Anterior cingulate cortex (tissue), 58 donors: Measurements from ENCODE around the gene SSC5D.
"Not testable (repeated sequence)": the region's sequence is repeated elsewhere in the genome, so short reads cannot be mapped to it uniquely, and the experiment has no call there.

Source experiments
- DNase-seq, 58 donors: peaks; one replicate each; lab custom pipeline; 2025; lab: John Stamatoyannopoulos, UW

Gene SSC5D

DNA sequence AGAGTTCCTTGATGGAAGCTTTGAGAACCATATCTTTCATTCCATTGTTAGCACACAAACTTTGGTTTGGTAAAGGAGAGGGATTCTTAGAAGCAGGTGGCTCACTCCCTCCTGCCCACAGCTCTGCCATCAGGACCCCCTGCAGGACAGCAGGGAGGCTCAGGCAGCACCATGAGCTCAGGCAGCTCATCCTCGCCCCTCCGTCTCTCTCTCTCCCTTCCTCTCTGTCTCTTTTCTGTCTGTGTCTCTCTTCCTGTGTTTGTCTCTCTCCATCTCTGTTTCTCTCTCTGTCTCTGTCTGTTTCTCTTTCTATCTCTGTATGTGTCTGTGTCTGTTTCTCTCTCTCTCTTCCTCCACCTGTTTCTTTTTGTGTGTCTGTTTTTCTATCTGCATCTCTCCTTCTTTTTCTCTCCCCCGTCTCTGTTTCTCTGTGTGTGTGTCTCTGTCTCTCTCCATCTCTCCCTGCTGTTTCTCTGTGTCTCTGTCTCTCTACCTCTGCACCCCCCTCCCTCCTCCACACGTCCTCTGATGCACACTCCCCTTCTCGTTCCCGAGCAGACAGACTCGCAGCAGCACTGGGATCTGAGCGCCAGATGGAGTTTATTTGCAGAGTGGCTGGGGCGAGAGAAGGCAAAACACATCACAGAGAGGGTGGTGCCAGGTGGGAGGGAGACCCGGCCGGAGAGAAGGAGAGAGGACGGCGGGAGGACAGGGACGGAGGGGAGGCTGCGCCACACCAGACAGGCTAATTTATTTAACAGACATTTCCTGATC, 40.0 kb downstream of the SSC5D start:
- peak in 5 of 58 donors; percentile 0 to 22 (median 8) for DNase-seq

DNA sequence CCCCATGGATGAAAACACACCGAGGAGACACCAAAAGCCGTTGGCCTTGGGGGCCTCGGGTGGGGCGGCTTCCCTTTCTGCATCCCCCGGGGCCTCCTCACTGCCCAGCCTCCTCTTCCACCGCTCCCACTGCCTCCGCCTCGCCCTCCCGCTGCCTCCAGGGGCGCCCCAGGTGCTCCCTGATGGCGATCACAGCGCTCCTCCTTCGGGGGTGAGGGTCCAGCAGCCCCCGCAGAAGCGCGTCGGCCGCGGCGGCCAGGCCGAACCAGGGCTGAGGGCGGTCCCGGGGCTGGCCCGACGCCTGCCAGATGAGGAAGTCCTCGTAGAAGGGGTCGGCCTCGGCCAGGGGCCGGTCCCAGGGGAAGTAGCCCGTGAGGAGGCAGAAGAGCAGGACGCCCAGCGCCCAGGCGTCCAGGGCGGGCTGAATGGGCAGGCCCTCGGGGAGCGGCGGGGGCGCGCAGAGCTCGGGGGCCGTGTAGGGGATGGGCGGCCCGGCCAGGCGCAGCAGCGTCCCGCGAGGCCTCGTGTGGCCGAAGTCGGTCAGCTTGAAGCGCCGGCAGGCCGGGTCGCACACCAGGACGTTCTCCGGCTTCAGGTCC, 41.5 kb downstream of the SSC5D start:
- DNase-seq: no peak

DNA sequence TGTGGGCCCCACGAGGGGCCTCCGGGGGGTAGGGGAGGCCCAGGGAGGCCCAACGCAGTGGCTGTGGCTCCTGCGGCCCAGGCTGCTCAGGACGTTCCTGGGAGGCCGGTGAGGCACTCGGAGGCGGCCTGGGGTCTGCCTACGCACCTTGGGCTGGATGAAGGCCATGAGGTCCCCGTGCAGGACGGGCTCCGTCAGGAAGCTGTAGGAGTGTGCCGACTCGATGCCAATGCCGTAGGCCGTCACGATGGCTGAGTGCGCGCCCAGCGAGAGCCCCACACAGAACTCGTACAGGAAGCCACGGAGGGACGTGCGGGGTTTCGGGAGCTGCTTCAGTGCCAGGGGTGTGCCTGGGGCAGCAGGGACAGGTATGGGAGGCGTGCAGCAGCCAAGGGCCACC, 42.8 kb downstream of the SSC5D start:
- DNase-seq: no peak

DNA sequence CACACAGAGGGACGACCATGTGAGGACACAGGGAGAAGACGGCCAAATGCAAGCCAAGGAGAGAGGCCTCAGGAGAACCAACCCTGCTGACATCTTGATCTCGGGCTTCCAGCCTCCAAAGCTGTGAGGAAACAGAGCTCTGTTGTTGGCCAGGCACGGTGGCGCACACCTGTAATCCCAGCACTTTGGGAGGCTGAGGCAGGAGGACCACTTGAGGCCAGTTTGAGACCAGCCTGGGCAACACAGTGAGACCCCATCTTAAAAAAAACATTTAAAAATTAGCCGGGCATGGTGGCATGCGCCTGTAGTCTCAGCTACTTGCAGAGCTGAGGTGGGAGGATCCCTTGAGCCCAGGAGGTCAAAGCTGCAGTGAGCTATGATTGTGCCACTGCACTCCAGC, 46.0 kb downstream of the SSC5D start:
- not testable (repeated sequence) for DNase-seq

DNA sequence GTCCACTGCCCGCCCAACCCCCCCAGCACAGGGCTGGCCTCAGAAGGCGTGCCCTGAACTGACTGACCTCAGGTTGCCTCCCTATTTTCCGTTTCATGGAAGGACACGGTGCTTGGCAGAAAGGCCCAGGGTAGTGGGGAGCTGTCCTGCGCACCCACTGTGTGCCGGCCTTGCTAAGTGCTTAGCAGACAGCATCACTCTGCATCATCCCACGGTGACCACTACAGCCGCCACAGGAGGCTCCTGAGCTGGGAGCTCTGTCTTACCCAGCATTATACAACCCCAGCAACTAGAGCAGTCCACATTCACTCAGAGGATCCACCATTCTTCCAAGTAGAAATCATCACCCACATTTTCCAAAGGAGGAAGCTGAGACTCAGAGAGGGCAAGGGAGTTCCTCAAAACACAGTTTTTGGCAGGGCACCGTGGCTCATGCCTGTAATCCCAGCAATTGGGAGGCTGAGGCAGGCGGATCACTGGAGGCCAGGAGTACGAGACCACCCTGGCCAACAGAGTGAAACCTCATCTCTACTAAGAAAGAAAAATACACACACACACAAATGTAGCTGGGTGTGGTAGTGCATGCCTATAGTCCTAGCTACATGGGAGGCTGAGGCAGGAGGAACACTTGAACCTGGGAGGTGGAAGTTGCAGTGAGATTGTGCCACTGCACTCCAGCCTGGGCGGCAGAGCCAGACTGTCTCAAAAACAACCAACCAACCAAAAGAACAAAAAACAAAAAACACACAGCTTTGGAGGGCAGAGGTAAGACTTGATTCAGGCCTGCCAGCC, 47.1 kb downstream of the SSC5D start:
- DNase-seq: no peak

DNA sequence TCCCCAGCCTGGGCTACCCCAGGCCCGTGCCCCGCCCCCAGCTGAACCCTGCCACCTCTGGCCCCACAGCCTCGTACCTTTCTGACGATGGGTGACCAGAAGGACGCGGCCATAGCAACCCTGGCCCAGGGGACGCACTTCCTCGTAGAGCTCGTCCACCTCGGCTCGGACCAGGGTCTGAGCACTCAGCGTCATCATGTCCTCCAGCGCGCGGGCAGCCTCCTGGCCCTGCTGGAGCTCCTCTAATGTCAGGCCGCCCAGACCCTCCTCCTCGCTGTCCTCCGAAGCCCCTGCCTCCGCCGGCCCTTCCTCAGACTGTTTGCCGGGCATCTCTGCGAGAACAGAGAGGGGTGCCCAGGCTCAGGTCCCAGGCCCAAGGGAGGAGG, 47.7 kb downstream of the SSC5D start:
- DNase-seq: no peak

DNA sequence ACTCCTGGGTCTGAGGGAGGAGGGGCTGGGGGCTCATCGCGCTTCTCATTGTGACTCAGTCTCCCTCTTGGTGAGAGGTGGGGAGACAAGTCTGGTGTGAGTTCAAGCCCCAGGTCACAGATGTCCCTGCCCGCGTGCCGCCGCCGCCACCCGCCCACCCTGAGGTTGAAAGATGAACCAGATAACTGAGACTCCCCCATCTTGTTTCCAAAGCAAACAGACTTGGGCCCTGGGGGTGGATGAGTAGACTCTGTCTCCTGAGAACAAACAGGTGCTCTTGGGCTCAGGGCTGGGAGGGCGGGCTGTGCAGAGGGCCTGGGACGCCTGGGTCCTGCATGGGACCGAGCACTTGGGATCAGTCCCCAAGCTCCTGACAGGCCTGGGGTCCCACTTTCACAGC, 48.1 kb downstream of the SSC5D start:
- no peak for DNase-seq

DNA sequence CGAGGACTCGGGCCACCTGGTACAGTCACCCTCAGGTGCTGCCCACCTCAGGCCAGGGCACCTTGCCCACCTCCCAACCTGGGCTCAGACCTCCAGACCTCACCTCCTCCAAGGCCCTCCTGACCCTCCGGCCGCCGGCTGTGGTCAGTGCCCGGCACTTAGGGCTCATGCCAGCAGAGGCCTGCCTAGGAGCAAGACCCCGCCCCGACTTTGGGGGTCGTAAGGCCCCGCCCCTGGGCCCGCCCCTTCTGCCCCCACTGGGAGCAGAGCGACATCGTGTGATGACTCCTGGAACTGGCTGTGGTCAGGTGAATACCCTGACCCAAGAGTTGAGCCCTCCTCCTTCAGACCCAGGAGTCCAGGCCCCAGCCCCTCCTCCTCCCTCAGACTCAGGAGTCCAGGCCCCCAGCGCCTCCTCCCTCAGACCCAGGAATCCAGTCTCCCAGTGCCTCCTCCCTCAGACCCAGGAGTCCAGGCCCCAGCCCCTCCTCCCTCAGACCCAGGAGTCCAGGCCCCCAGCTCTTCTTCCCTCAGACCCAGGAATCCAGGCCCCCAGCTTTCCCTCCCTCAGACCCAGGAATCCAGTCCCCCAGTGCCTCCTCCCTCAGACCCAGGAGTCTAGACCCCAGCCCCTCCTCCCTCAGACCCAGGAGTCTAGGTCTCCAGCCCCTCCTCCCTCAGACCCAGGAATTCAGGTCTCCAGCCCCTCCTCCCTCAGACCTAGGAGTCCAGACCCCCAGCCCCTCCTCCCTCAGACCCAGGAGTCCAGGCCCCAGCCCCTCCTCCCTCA, 48.9 kb downstream of the SSC5D start, which contains the start of gene SBK2:
Gene SBK2 (minus strand): TSS at position 183 of the 790 bp plus-strand sequence. CDS start 839 bp downstream, outside the sequence.
- DNase-seq: no peak

DNA sequence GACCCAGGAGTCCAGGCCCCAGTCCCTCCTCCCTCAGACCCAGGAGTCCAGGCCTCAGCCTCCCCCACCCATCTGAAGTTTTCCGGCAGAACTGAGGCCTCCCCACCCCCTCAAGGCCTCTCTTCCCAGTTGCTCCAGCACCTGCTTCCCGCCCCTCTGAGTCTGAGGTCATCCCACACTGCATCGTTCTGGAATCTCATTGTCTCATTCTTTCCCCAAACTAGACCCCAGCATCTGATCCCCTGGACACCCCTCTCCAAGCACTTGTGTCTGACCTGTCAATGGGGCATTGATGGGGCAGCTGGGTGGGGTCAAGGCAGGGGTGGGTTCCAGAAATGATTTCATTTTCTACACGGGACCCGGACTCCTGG, 49.5 kb downstream of the SSC5D start:
- no peak for DNase-seq

DNA sequence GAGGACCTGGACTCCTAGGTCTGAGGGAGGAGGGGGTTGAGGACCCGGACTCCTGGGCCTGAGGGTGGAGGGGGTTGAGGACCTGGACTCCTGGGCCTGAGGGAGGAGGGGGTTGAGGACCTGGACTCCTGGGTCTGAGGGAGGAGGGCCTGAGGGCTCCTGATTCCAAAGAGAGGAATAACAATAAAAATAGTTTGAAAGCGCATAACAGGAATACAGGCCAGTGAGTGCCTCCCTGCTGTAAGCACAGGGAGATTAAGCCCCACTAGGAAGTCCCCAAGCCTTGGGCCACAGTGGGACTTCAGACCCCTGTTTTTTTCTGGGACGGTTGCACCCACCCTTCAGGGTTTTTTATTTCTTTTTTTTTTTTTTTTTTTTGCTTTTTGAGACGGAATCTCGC, 49.9 kb downstream of the SSC5D start:
- DNase-seq: no peak

DNA sequence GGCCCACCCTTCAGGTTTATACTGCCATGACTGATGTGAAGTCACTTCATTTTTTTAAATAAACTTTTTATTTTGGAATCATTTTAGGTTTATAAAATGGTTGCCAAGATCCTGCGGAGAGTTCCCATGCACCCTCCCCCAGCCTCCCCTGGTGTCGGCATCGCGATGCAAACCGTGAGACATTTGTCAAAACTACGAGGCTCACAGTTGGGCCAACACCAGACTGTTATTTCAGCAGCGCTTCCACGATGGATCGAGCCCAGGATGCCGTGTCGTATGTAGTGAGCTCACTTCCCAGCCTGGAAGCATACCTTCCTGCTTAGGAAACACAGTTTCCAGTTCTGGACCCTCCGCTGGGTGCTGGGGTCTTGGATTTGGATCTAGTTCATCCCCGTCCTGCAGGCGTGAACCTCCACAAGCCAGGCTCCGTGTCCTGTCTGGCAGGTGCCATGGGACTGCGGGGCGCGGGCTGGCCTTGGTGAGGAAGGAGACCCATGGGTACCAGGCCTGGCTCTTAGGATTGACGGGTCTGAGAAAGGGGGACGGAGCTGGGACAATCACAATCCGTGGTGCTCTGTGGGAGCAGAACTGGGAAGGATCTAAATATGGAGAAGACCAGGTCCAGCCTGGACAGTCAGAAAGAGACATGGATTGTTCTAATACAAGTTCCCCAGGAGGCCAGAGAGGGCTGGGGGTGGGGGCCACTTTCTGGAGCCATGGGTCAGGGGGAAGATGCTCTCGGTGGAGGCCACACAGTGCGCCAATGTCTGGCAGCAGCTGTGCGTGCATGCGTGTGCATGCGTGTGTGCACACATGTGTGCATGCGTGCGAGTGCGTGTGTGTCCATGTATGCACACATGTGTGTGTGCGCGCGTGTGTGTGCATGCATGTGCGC, 51.1 kb downstream of the SSC5D start:
- DNase-seq: no peak

DNA sequence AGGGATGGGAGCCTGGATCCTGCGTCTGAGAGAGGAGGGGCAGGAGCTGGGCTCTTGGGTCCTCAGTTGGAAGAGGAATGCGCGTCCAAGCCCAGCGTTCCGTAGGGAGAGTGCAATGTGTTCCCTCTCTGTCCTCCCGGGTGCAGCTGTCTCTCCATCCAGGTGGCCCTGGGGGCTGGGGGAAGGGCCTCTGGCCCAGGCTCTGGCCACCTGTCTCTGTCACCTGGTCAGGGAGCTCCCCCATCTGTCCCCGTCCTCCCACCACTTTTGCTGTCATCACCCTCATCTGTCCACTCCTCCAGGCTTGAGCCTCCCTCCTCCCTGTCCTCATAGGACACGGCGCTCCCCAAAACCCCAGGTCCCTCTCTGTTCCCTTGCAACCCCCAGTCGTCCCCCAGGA, 52.4 kb downstream of the SSC5D start:
- DNase-seq: no peak

DNA sequence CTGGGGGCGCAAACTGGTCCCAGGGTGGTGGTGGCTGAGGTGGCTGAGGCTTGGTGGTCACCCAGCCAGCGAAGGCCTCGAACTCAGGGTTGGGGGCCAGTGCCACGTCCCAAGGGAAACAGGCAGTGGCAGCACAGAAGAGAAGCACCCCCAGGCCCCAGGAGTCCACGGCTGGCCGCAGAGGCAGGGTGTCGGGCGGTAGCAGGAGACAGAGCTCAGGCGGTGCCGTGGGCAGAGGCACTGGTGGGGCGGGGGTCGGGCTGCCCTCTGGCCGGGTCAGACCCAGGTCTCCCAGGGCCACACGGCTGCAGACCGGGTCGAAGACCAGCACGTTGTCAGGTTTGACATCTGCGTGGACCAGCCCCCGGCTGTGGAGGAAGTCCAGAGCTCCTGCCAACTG, 52.9 kb downstream of the SSC5D start:
- no peak for DNase-seq

DNA sequence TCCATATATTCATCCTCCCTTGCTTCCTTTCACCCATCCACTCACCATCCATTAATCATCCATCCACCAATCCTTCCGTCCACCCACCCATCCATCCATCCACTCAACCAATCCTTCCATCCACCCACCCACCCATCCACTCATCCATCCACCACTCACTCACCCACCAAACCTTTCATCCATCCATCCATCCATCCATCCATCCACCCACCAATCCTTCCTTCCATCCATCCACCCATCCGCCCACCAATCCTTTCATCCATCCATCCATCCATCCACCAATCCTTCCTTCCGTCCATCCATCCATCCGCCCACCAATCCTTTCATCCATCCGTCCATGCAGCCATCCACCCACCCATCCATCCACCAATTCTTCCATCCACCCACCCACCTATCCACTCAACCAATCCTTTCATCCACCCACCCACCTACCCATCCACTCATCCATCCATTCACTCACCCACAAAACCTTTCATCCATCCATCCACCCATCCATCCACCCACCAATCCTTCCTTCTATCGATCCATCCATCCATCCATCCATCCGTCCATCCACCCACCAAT, 54.1 kb downstream of the SSC5D start:
- no peak for DNase-seq

DNA sequence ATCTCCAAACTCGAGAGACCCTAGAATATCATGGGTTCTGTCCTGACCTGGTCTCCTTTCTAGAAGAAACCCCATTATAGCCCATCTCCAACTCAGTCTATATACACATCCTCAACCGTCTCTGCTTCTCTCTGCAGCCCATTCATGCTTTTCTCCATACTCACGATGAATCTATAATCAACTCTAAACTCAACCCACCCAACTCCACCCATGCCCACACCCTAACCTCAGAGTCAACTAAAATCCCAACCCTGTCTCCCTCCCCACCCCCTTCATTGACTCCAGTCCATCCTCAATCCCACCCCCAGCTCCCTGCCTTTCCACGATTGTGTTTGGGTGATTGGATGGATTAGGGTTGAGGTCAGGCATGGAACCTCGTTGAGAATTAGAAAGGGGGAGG, 55.3 kb downstream of the SSC5D start:
- DNase-seq: no peak

DNA sequence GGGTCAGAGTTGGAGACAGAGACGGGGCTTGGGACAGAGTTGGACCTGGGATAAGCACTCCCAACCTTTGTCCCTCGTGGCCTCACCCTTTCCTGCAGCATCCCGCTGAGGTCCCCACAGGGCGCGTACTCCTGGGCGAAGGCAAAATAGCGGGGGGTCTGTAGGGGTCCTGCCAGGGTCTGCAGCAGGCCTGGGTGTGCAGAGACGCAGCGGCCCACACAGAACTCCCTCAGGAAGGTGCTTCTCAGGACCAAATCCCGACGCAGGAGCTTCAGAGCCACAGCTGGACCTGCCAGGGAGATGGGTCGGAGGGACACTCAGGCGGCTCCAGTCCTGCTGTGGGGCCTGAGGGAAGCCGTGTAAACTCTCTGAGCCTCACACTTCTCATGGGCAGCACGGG, 55.8 kb downstream of the SSC5D start:
- DNase-seq: no peak

DNA sequence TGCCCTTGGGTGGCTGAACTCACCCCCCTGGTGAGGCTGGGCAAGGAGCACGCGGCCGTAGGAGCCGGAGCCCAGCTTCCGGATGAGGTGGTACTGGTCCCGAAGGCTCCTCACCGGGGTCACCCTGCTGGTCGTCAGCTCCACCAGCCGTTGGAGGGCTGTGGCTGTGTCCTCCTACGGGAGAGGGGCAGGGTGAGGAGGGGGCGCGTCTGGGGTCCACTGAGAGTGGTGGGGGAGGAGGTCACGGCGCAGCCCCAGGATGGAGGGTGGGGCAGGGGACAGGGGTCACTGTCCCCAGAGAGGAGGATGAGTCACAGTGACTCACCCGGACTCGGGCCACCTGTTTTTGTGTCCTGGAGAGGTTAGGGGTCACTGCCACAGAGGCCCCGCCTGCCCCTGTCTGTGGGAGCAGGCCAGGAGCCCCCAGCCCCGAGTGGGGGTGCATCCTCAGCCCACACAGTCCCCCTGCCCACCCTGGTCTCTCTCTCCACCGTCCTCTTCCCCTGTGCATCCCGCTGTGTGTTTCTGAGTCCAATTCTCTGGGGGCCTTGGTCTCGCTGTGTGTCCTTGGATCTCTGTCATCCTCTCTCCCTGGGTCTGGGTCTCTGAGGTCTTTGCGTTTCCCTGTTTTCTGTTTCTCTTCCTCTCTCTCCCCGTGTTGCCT, 56.7 kb downstream of the SSC5D start:
- DNase-seq: no peak

DNA sequence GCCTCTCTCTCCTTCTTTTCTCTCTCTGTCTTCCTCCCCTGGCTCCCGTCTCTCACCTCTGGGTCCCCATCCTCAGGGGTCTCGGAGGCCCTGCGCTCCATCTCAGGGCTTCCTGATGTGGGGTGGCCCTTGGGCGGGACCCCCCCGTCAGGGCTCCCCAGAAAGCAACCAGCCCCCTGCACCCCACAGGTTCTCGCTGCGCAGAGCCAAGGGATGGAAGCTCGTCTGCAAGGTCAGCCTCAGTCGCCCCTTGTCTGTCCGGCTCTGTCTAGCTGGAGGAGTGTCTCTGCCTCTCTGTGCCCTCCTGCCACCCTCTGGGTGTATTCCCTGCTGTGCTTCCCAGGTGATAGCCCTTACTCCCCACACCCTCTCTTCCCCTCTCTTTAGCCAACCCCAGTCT, 57.2 kb downstream of the SSC5D start, which contains the start of gene SBK3:
Gene SBK3 (minus strand): TSS at position 101 of the 400 bp plus-strand sequence. CDS start 0 bp downstream, at position 101.
- DNase-seq: no peak

DNA sequence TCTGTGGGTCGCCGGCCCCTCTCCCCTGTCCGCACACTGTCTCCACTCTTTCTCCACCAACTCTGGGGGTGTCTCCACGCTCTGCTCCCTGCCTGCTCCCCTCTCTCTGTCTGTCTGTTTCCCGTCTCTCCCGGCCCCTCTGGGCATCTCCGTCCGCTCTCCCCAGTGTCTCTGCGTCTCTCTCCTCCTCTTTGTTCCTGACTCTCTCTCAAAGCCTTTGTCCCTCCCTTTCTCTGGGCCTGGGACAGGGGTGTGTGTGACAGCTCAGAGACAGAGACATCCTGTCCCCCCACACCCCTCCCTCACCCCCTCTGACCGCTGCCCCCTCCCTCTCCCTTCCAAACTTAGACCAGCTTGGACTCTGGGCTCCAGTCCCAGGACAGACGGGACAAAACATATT, 57.8 kb downstream of the SSC5D start:
- DNase-seq: no peak
